Uterus (tissue), 2 donors: ENCODE results near the gene ST3GAL6.
"Not testable (repeated sequence)": the region's sequence is repeated elsewhere in the genome, so short reads cannot be mapped to it uniquely, and the experiment has no call there.

ENCODE experiments used
- POLR2A ChIP-seq, 2 donors: fragments of 450-650 bp; IDR thresholded peaks; one replicate each; pipeline ENCODE4 v1.6.1; 2016; ENCODE audit warnings: antibody characterized with exemption in 2 of 2, mild to moderate bottlenecking in 1 of 2, moderate library complexity in 1 of 2
- TF ChIP-seq, protein P1 (sequence below), 4 experiments: fragments of 200-600 bp in 2 of 4; fragments of 450-650 bp in 2 of 4; sonication (generic) in 2 of 4; IDR thresholded peaks; one replicate each; pipeline ENCODE4 v1.5.1; 2016 to 2019; ENCODE audit warnings: antibody characterized with exemption in 4 of 4, mild to moderate bottlenecking in 2 of 4, moderate library complexity in 1 of 4

DNA sequence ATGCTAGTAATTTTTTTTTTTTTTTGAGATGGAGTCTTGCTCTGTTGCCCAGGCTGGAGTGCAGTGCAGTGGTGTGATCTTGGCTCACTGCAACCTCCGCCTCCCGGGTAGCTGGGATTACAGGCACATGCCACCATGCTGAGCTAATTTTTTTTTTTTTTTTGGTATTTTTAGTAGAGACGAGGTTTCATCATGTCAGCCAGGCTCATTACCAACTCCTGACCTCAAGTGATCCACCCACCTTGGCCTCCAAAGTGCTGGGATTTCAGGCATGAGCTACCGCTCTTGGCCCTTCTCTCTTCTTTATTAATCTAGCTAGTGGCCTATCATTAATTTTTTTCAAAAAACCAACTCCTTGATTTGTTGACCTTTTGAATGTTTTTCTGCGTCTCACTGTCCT is 67.9 kb downstream of the ST3GAL6 start:
- TF ChIP-seq, protein P1, sequence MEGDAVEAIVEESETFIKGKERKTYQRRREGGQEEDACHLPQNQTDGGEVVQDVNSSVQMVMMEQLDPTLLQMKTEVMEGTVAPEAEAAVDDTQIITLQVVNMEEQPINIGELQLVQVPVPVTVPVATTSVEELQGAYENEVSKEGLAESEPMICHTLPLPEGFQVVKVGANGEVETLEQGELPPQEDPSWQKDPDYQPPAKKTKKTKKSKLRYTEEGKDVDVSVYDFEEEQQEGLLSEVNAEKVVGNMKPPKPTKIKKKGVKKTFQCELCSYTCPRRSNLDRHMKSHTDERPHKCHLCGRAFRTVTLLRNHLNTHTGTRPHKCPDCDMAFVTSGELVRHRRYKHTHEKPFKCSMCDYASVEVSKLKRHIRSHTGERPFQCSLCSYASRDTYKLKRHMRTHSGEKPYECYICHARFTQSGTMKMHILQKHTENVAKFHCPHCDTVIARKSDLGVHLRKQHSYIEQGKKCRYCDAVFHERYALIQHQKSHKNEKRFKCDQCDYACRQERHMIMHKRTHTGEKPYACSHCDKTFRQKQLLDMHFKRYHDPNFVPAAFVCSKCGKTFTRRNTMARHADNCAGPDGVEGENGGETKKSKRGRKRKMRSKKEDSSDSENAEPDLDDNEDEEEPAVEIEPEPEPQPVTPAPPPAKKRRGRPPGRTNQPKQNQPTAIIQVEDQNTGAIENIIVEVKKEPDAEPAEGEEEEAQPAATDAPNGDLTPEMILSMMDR (IDR thresholded peaks at IDR 0.05) = not testable (repeated sequence)
- not testable (repeated sequence) for TF ChIP-seq POLR2A (IDR thresholded peaks at IDR 0.05)
